Lower leg skin (tissue), 3 donors: Measurements from ENCODE around the gene F11.

Experiments
- POLR2A ChIP-seq, 2 donors: fragments of 450-650 bp; IDR thresholded peaks; one replicate each; pipeline ENCODE4 v1.6.1; 2016 to 2017; ENCODE audit warnings: antibody characterized with exemption in 2 of 2, mild to moderate bottlenecking in 1 of 2, moderate library complexity in 1 of 2
- TF ChIP-seq, protein P1 (sequence below), 3 donors: fragments of 450-650 bp; IDR thresholded peaks; one replicate each; pipeline ENCODE4 v1.5.1; 2016; ENCODE audit warnings: antibody characterized with exemption in 3 of 3, mild to moderate bottlenecking in 3 of 3, moderate library complexity in 2 of 3

DNA sequence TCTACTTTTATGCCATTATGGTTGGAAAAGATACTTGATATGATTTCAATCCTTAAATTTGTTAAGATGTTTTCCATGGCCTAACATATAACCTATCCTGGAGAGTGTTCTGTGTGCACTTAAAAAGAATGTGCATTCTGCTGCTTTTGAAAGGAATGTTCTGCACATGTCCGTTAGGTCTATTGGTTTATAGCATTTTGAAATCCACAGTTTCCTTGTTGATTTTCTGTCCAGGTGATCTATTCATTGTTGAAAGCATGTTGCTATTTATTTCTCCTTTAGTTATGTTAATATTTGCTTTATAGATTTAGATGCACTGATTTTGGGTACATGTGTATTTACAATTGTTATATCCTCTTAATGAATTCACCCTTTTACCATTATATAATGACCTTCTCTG lies 44.4 kb upstream of the F11 start:
- TF ChIP-seq, protein P1, sequence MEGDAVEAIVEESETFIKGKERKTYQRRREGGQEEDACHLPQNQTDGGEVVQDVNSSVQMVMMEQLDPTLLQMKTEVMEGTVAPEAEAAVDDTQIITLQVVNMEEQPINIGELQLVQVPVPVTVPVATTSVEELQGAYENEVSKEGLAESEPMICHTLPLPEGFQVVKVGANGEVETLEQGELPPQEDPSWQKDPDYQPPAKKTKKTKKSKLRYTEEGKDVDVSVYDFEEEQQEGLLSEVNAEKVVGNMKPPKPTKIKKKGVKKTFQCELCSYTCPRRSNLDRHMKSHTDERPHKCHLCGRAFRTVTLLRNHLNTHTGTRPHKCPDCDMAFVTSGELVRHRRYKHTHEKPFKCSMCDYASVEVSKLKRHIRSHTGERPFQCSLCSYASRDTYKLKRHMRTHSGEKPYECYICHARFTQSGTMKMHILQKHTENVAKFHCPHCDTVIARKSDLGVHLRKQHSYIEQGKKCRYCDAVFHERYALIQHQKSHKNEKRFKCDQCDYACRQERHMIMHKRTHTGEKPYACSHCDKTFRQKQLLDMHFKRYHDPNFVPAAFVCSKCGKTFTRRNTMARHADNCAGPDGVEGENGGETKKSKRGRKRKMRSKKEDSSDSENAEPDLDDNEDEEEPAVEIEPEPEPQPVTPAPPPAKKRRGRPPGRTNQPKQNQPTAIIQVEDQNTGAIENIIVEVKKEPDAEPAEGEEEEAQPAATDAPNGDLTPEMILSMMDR (IDR thresholded peaks at IDR 0.05): no peak
- no peak for TF ChIP-seq POLR2A (IDR thresholded peaks at IDR 0.05)
